HG03175 (cell line): ENCODE measurements around the gene AKIRIN2.

ENCODE experiments used
- ATAC-seq: cut with Tn5 transposase; IDR thresholded peaks from one replicate; pipeline ENCODE4 v1.9.1; 2021; ENCODE audit warnings: mild to moderate bottlenecking, moderate library complexity; ENCODE audit not compliant: unreplicated experiment

Gene AKIRIN2

GRCh38 chr6:87701676-87702588 is at the start of gene AKIRIN2:
AKIRIN2 (minus strand) TSS chr6:87702233; CDS start chr6:87701684, 549 bp downstream.
- ATAC-seq = peak; percentile 64

GRCh38 chr6:87747646-87748045 is 45.6 kb upstream of the AKIRIN2 start:
- no peak for ATAC-seq

- no peak for ATAC-seq
These were observed 44.1 kb upstream of the AKIRIN2 start for GRCh38 chr6:87745966-87746721.

GRCh38 chr6:87743454-87743853 is 41.4 kb upstream of the AKIRIN2 start:
- ATAC-seq = no peak

GRCh38 chr6:87742106-87742505 is 40.1 kb upstream of the AKIRIN2 start:
- peak; percentile 65 for ATAC-seq

- ATAC-seq = no peak
These were observed 39.1 kb upstream of the AKIRIN2 start for GRCh38 chr6:87741001-87741650.

- ATAC-seq = no peak
These were observed 36.7 kb upstream of the AKIRIN2 start for GRCh38 chr6:87738744-87739143.

GRCh38 chr6:87738000-87738399 is 36.0 kb upstream of the AKIRIN2 start:
- ATAC-seq = no peak

GRCh38 chr6:87736809-87737540 is 34.9 kb upstream of the AKIRIN2 start:
- no peak for ATAC-seq

- peak; percentile 85 for ATAC-seq
These were observed 30.0 kb upstream of the AKIRIN2 start for GRCh38 chr6:87731818-87732661.

GRCh38 chr6:87731080-87731479 is 29.0 kb upstream of the AKIRIN2 start:
- no peak for ATAC-seq

- ATAC-seq = no peak
These were observed 28.1 kb upstream of the AKIRIN2 start for GRCh38 chr6:87729965-87730719.

GRCh38 chr6:87728706-87729105 is 26.7 kb upstream of the AKIRIN2 start:
- no peak for ATAC-seq

GRCh38 chr6:87724983-87725811 is 23.2 kb upstream of the AKIRIN2 start:
- peak; percentile 87 for ATAC-seq

GRCh38 chr6:87723170-87724078 is 21.4 kb upstream of the AKIRIN2 start:
- ATAC-seq = no peak

- no peak for ATAC-seq
These were observed 20.6 kb upstream of the AKIRIN2 start for GRCh38 chr6:87722540-87723169.

GRCh38 chr6:87721311-87721710 is 19.3 kb upstream of the AKIRIN2 start:
- ATAC-seq = no peak
